Liver (tissue), 9 donors: ENCODE results near the gene NCR2. TPM values are rescaled to one million over a fixed set of nuclear protein-coding genes. Genes with fewer than 3 reads are reported as not detected.

Source experiments
- DNase-seq: peaks from one replicate; pipeline ENCODE4 v3.0.0-alpha.2; 2017; ENCODE audit warnings: low spot score
- H3K27ac ChIP-seq, 2 donors: one replicate each; pipeline ENCODE4 v1.7.0; 2013; ENCODE audit warnings: inconsistent platforms in 2 of 2, low read length in 2 of 2, control low read depth in 1 of 2, low read depth in 1 of 2, mild to moderate bottlenecking in 1 of 2
- H3K27me3 ChIP-seq, 4 donors: one replicate each; pipeline versions ENCODE4 v1.6.1 to v1.7.0; 2013; ENCODE audit warnings: low read length in 3 of 4, inconsistent platforms in 1 of 4, mild to moderate bottlenecking in 1 of 4, moderate library complexity in 1 of 4; ENCODE audit not compliant: control insufficient read depth in 4 of 4, insufficient read depth in 4 of 4
- H3K36me3 ChIP-seq, 4 donors: one replicate each; pipeline versions ENCODE4 v1.6.1 to v1.7.0; 2013; ENCODE audit warnings: low read length in 3 of 4, mild to moderate bottlenecking in 3 of 4, low read depth in 1 of 4, moderate library complexity in 1 of 4; ENCODE audit not compliant: control insufficient read depth in 4 of 4, insufficient read depth in 3 of 4
- H3K4me1 ChIP-seq, 4 donors: one replicate each; pipeline versions ENCODE4 v1.6.1 to v1.7.0; 2013; ENCODE audit warnings: low read length in 3 of 4, mild to moderate bottlenecking in 3 of 4, moderate library complexity in 1 of 4; ENCODE audit not compliant: control insufficient read depth in 4 of 4, insufficient read depth in 4 of 4
- H3K4me3 ChIP-seq, 3 donors: one replicate each; pipeline versions ENCODE4 v1.6.1 to v1.7.0; 2013; ENCODE audit warnings: low read length in 3 of 3, control low read depth in 1 of 3, low read depth in 1 of 3, mild to moderate bottlenecking in 1 of 3
- H3K9ac ChIP-seq, 2 donors: one replicate each; pipeline ENCODE4 v1.7.0; 2013; ENCODE audit warnings: low read length in 2 of 2, mild to moderate bottlenecking in 2 of 2, moderate library complexity in 2 of 2, control low read depth in 1 of 2, low read depth in 1 of 2
- H3K9me3 ChIP-seq, 4 donors: one replicate each; pipeline versions ENCODE4 v1.6.1 to v1.7.0; 2013; ENCODE audit warnings: low read length in 3 of 4; ENCODE audit not compliant: control insufficient read depth in 4 of 4
- EGR1 ChIP-seq, 2 donors: IDR thresholded peaks; 2 replicates each; pipeline ENCODE4 v1.6.1; 2016 to 2018; ENCODE audit warnings: antibody characterized with exemption in 2 of 2, low read depth in 2 of 2
- FOXA1 ChIP-seq: IDR thresholded peaks from 2 replicates; pipeline ENCODE4 v1.6.1; 2016; ENCODE audit warnings: antibody characterized with exemption
- FOXA2 ChIP-seq: IDR thresholded peaks from 2 replicates; pipeline ENCODE4 v1.6.1; 2016; ENCODE audit warnings: antibody characterized with exemption
- GABPA ChIP-seq, 2 donors: IDR thresholded peaks in 1 of 2; conservative IDR thresholded peaks in 1 of 2; 2 replicates each; pipeline ENCODE4 v1.6.1; 2016; ENCODE audit warnings: antibody characterized with exemption in 2 of 2, mild to moderate bottlenecking in 1 of 2, moderate library complexity in 1 of 2
- HNF4A ChIP-seq, 2 donors: conservative IDR thresholded peaks; 2 replicates each; pipeline ENCODE4 v1.6.1; 2016; ENCODE audit warnings: antibody characterized with exemption in 2 of 2, mild to moderate bottlenecking in 2 of 2
- HNF4G ChIP-seq: IDR thresholded peaks from 2 replicates; pipeline ENCODE4 v1.6.1; 2016; ENCODE audit warnings: antibody characterized with exemption
- JUND ChIP-seq, 2 donors: IDR thresholded peaks; 2 replicates each; pipeline ENCODE4 v1.6.1; 2016; ENCODE audit warnings: antibody characterized with exemption in 2 of 2
- NR2F2 ChIP-seq: IDR thresholded peaks from 2 replicates; pipeline ENCODE4 v1.6.1; 2016; ENCODE audit warnings: antibody characterized with exemption
- RAD21 ChIP-seq, 2 donors: IDR thresholded peaks; 2 replicates each; pipeline ENCODE4 v1.6.1; 2016; ENCODE audit warnings: antibody characterized with exemption in 2 of 2, mild to moderate bottlenecking in 2 of 2
- RXRA ChIP-seq, 2 donors: IDR thresholded peaks; 2 replicates each; pipeline ENCODE4 v1.6.1; 2017 to 2018; ENCODE audit warnings: antibody characterized with exemption in 2 of 2, mild to moderate bottlenecking in 1 of 2
- SP1 ChIP-seq: IDR thresholded peaks from 2 replicates; pipeline ENCODE4 v1.6.1; 2018; ENCODE audit warnings: antibody characterized with exemption, mild to moderate bottlenecking
- TAF1 ChIP-seq: conservative IDR thresholded peaks from 2 replicates; pipeline ENCODE4 v1.6.1; 2016; ENCODE audit warnings: antibody characterized with exemption, mild to moderate bottlenecking
- YY1 ChIP-seq: IDR thresholded peaks from 2 replicates; pipeline ENCODE4 v1.6.1; 2016; ENCODE audit warnings: antibody characterized with exemption, mild to moderate bottlenecking
- WGBS: extraction: QIAGEN DNeasy Blood & Tissue Kit; methylation state at CpG from one replicate; pipeline ENCODE4 v1.1.7; 2013; 5-methylcytosine and 5-hydroxymethylcytosine counted together
- polyA plus RNA-seq, 2 donors: library from polyadenylated mRNA; stranded (reverse) in 1 of 2; unstranded in 1 of 2; fragments of 200-250 nt in 1 of 2; fragments of >200 nt in 1 of 2; fragmentation: Nextera tagmentation in 1 of 2; extraction: Ambion mirVana in 1 of 2; gene quantifications; one replicate each; pipeline versions ENCODE4 v1.2.1 to v1.2.3, GENCODE V29; 2013 to 2015
- total RNA-seq, 2 donors: library from RNA; depleted of rRNA; stranded (reverse); fragments of >200 nt; gene quantifications; one replicate each; pipeline ENCODE4 v1.2.3, GENCODE V29; 2014
- TF ChIP-seq, protein P1 (sequence below): IDR thresholded peaks from 2 replicates; pipeline ENCODE4 v1.6.1; 2016; ENCODE audit warnings: antibody characterized with exemption
- TF ChIP-seq, protein P2 (sequence below): IDR thresholded peaks from 2 replicates; pipeline ENCODE4 v1.6.1; 2016; ENCODE audit warnings: antibody characterized with exemption
- TF ChIP-seq, protein P3 (sequence below): fragments of 150-350 bp; IDR thresholded peaks from 2 replicates; pipeline ENCODE4 v1.5.1; 2017; ENCODE audit warnings: improper control_type of control experiment, low read depth, low read length; ENCODE audit not compliant: missing input control
- TF ChIP-seq, protein P4 (sequence below): IDR thresholded peaks from 2 replicates; pipeline ENCODE4 v1.6.1; 2016; ENCODE audit warnings: antibody characterized with exemption
- TF ChIP-seq, protein P5 (sequence below): IDR thresholded peaks from 2 replicates; pipeline ENCODE4 v1.6.1; 2016; ENCODE audit warnings: antibody characterized with exemption, mild to moderate bottlenecking
- donor health status: healthy.
- donor health status: healthy.
- donor health status: healthy.
- donor health status: healthy.
- donor health status: healthy.

The NCR2 gene
- total and polyA plus RNA-seq, 4 donors = not detected

DNA sequence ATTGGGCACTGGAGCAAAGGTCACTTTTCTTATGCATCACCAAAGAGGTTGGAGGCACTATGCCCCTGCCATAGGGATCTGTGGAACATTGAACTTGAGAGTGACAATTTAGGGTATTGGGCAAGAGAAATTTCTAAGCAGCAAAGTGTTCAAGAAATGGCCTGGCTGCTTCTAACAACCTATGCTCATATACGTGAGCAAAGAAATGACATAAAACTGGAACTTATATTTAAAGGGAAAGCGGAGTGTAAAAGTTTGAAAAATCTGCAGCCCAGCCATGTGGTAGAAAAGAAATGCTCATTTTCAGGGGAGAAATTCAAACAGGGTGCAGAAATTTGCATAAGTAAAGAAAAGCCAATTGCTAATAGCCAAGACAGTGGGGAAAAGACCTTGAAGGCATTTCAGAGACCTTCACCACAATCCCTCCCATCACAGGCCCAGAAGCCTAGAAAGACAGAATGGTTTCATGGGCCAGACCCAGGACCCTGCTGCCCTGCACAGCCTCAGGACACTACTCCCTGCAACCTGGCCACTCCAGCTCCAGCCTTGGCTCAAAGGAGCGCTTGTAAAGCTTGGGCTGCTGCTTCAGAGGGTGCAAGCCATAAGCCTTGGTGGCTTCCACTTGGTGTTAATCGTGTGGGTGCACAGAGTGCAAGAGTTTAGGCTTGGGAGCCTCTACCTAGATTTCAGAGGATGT, 24.4 kb downstream of the NCR2 start:
- H3K27ac ChIP-seq = no peak overlapping the region
- H3K36me3 ChIP-seq = no peaks in the 10 kb centered on the region
- no peak for DNase-seq
- no peaks in the 10 kb centered on the region for H3K4me1 ChIP-seq
- H3K4me3 ChIP-seq = no peak overlapping the region
- no peak overlapping the region for H3K9ac ChIP-seq
- 73% methylated on average over 4 of the region's 4 CpGs for WGBS
- TF ChIP-seq, protein P1, sequence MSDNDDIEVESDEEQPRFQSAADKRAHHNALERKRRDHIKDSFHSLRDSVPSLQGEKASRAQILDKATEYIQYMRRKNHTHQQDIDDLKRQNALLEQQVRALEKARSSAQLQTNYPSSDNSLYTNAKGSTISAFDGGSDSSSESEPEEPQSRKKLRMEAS = no peak
- TF ChIP-seq HNF4G (no peak), SP1 (no peak), HNF4A (conservative IDR thresholded peaks at IDR 0.05) (no peak), YY1 (no peak), FOXA1 (no peak)
- H3K27me3 ChIP-seq = peaks cover 0 to 7% (median 0%) of the 10 kb centered on the region in 4 donors
- H3K9me3 ChIP-seq = peaks cover 2 to 24% (median 4%) of the 10 kb centered on the region in 4 donors

DNA sequence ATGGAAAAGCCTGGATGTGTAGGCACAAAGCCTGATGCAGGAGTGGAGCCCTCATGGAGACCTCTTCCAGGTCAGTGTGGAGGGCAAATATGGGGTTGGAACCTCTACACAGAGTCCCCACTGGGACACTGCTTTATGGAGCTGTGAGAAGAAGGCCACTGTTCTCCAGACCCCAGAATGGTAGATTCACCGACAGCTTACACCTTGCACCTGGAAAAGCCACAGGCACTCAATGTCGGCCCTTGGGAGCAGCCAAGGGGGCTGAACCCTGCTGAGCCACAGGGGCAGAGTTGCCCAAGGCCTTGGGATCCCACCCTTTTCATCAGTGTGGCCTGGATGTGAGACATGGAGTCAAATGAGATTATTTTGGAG, 24.9 kb downstream of the NCR2 start:
- H3K9ac ChIP-seq = no peak overlapping the region
- no peak overlapping the region for H3K27ac ChIP-seq
- no peak for DNase-seq
- H3K27me3 ChIP-seq = peaks cover 0 to 7% (median 0%) of the 10 kb centered on the region in 4 donors
- no peak overlapping the region for H3K4me3 ChIP-seq
- no peaks in the 10 kb centered on the region for H3K36me3 ChIP-seq
- no peak for TF ChIP-seq RAD21 (IDR thresholded peaks at IDR 0.05)
- no peak for TF ChIP-seq JUND (IDR thresholded peaks at IDR 0.05)
- no peak for TF ChIP-seq YY1
- TF ChIP-seq NR2F2 = no peak
- TF ChIP-seq SP1 = no peak
- TF ChIP-seq, protein P2, sequence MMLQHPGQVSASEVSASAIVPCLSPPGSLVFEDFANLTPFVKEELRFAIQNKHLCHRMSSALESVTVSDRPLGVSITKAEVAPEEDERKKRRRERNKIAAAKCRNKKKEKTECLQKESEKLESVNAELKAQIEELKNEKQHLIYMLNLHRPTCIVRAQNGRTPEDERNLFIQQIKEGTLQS = no peak
- no peak for TF ChIP-seq FOXA2
- WGBS = 82% methylated on average over 2 of the region's 2 CpGs
- no peaks in the 10 kb centered on the region for H3K4me1 ChIP-seq
- peaks cover 2 to 24% (median 4%) of the 10 kb centered on the region in 4 donors for H3K9me3 ChIP-seq

DNA sequence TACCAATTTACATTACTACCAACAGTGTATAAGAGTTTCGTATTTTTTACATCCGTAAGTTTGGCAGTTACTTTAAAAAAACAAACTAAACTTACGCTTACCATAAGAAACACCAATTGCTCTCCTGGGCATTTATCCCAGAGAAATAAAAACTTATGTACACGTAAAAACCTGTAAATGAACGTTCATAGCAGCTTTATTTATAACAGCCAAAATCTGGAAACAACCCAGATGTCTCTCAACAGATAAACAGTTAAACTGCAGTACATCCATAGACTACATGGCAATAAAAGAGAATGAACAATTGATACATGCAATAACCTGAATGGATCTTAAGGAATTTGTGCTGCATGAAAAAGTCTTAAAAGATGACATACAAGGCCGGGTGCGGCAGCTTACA, 30.7 kb downstream of the NCR2 start:
- TF ChIP-seq FOXA1 = no peak
- no peak for TF ChIP-seq SP1
- TF ChIP-seq, protein P3, sequence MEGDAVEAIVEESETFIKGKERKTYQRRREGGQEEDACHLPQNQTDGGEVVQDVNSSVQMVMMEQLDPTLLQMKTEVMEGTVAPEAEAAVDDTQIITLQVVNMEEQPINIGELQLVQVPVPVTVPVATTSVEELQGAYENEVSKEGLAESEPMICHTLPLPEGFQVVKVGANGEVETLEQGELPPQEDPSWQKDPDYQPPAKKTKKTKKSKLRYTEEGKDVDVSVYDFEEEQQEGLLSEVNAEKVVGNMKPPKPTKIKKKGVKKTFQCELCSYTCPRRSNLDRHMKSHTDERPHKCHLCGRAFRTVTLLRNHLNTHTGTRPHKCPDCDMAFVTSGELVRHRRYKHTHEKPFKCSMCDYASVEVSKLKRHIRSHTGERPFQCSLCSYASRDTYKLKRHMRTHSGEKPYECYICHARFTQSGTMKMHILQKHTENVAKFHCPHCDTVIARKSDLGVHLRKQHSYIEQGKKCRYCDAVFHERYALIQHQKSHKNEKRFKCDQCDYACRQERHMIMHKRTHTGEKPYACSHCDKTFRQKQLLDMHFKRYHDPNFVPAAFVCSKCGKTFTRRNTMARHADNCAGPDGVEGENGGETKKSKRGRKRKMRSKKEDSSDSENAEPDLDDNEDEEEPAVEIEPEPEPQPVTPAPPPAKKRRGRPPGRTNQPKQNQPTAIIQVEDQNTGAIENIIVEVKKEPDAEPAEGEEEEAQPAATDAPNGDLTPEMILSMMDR = no peak
- TF ChIP-seq RAD21 (IDR thresholded peaks at IDR 0.05) = no peak
- no peak for TF ChIP-seq NR2F2
- TF ChIP-seq FOXA2 = no peak
- TF ChIP-seq RXRA (IDR thresholded peaks at IDR 0.05) = no peak
- no peak for TF ChIP-seq TAF1
- TF ChIP-seq HNF4G = no peak
- no peak for TF ChIP-seq HNF4A (conservative IDR thresholded peaks at IDR 0.05)
- TF ChIP-seq, protein P1 = no peak
- no peak for TF ChIP-seq YY1
- TF ChIP-seq, protein P4, sequence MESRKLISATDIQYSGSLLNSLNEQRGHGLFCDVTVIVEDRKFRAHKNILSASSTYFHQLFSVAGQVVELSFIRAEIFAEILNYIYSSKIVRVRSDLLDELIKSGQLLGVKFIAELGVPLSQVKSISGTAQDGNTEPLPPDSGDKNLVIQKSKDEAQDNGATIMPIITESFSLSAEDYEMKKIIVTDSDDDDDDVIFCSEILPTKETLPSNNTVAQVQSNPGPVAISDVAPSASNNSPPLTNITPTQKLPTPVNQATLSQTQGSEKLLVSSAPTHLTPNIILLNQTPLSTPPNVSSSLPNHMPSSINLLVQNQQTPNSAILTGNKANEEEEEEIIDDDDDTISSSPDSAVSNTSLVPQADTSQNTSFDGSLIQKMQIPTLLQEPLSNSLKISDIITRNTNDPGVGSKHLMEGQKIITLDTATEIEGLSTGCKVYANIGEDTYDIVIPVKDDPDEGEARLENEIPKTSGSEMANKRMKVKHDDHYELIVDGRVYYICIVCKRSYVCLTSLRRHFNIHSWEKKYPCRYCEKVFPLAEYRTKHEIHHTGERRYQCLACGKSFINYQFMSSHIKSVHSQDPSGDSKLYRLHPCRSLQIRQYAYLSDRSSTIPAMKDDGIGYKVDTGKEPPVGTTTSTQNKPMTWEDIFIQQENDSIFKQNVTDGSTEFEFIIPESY = no peak
- TF ChIP-seq, protein P2 = no peak
- no peak for TF ChIP-seq EGR1 (IDR thresholded peaks at IDR 0.05; ENCODE audit: low read depth in 2 of 2)
- TF ChIP-seq, protein P5, sequence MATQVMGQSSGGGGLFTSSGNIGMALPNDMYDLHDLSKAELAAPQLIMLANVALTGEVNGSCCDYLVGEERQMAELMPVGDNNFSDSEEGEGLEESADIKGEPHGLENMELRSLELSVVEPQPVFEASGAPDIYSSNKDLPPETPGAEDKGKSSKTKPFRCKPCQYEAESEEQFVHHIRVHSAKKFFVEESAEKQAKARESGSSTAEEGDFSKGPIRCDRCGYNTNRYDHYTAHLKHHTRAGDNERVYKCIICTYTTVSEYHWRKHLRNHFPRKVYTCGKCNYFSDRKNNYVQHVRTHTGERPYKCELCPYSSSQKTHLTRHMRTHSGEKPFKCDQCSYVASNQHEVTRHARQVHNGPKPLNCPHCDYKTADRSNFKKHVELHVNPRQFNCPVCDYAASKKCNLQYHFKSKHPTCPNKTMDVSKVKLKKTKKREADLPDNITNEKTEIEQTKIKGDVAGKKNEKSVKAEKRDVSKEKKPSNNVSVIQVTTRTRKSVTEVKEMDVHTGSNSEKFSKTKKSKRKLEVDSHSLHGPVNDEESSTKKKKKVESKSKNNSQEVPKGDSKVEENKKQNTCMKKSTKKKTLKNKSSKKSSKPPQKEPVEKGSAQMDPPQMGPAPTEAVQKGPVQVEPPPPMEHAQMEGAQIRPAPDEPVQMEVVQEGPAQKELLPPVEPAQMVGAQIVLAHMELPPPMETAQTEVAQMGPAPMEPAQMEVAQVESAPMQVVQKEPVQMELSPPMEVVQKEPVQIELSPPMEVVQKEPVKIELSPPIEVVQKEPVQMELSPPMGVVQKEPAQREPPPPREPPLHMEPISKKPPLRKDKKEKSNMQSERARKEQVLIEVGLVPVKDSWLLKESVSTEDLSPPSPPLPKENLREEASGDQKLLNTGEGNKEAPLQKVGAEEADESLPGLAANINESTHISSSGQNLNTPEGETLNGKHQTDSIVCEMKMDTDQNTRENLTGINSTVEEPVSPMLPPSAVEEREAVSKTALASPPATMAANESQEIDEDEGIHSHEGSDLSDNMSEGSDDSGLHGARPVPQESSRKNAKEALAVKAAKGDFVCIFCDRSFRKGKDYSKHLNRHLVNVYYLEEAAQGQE = no peak
- no peak for TF ChIP-seq GABPA (IDR thresholded peaks at IDR 0.05 in 1 of 2, conservative IDR thresholded peaks at IDR 0.05 in 1 of 2)
- no peak for TF ChIP-seq JUND (IDR thresholded peaks at IDR 0.05)
- Histone ChIP-seq H3K9me3 (peaks cover 0 to 7% (median 2%) of the 10 kb centered on the region in 4 donors), H3K27ac (no peak overlapping the region), H3K4me1 (peaks cover 3 to 5% (median 4%) of the 10 kb centered on the region in 4 donors), H3K27me3 (peaks cover 0 to 9% (median 4%) of the 10 kb centered on the region in 4 donors), H3K9ac (no peak overlapping the region), H3K4me3 (no peak overlapping the region), H3K36me3 (no peaks in the 10 kb centered on the region)
- DNase-seq = no peak
- 65% methylated on average over 7 of the region's 7 CpGs for WGBS
